Endothelial cell of umbilical vein (primary cell): ENCODE results near the gene DIMT1. TPM values are rescaled to one million over a fixed set of nuclear protein-coding genes. Genes with fewer than 3 reads are reported as not detected.

ENCODE experiments used
- BruUV-seq: library from RNA; stranded (reverse); fragments of 400-500 nt; replicated peaks from 2 replicates; lab custom pipeline; 2021; lab: Mats Ljungman, UMichigan
- CTCF ChIA-PET: fragments of 300-600, 350-600 bp; sonication (Branson Sonifier 250); formaldehyde crosslinking; loops from one replicate; lab custom pipeline; 2021; ENCODE audit warnings: antibody characterized with exemption, inconsistent platforms; lab: Charles Lee
- POLR2A ChIA-PET: fragments of 300-600, 350-600 bp; sonication (Branson Sonifier 250); formaldehyde crosslinking; loops from one replicate; lab custom pipeline; 2021; ENCODE audit warnings: antibody characterized with exemption, inconsistent platforms; lab: Charles Lee
- DNase-seq: peaks from one replicate; pipeline ENCODE4 v3.0.0-alpha.2; 2011; ENCODE audit warnings: low read depth, low spot score
- FAIRE-seq: peaks from 2 replicates; lab custom pipeline; 2011; peaks lifted over from hg19 to GRCh38; lab: Jason Lieb, UNC
- H2AFZ ChIP-seq: 2 replicates; pipeline ENCODE4 v1.6.0; 2012; ENCODE audit warnings: low read depth, low read length, control low read depth, inconsistent platforms
- H3K27ac ChIP-seq: 2 replicates; pipeline ENCODE4 v1.5.1; 2011; ENCODE audit warnings: low read depth, mild to moderate bottlenecking, control low read depth, low read length, moderate library complexity; ENCODE audit not compliant: insufficient read depth
- H3K27me3 ChIP-seq, 2 experiments: 2 replicates each; pipeline versions ENCODE4 v1.6.0 to v1.6.1; 2011; ENCODE audit warnings: low read length in 2 of 2, mixed read lengths in 1 of 2; ENCODE audit not compliant: control insufficient read depth in 2 of 2, insufficient read depth in 2 of 2
- H3K36me3 ChIP-seq, 2 experiments: 2 replicates in 1 of 2; 3 replicates in 1 of 2; pipeline ENCODE4 v1.5.1; 2011; ENCODE audit warnings: low read length in 2 of 2, mild to moderate bottlenecking in 1 of 2, moderate library complexity in 1 of 2; ENCODE audit not compliant: control insufficient read depth in 2 of 2, insufficient read depth in 2 of 2; ENCODE audit errors: extremely low read depth in 1 of 2
- H3K4me1 ChIP-seq: 3 replicates; pipeline ENCODE4 v1.5.1; 2011; ENCODE audit warnings: mild to moderate bottlenecking, low read length; ENCODE audit not compliant: control insufficient read depth, insufficient read depth; ENCODE audit errors: extremely low read depth
- H3K4me2 ChIP-seq: 2 replicates; pipeline ENCODE4 v1.6.1; 2011; ENCODE audit warnings: low read length, control low read depth, mixed read lengths; ENCODE audit not compliant: insufficient read depth
- H3K4me3 ChIP-seq, 3 experiments: fragments of 200-600 bp in 1 of 3; sonication (generic), shearing (Covaris generic) in 1 of 3; replicated peaks in 1 of 3; 2 replicates each; pipeline ENCODE4 v1.5.1; 2011 to 2016; ENCODE audit warnings: control low read depth in 3 of 3, low read length in 3 of 3, mild to moderate bottlenecking in 2 of 3, inconsistent platforms in 1 of 3, low read depth in 1 of 3, moderate library complexity in 1 of 3; ENCODE audit not compliant: insufficient read depth in 1 of 3
- H3K79me2 ChIP-seq: 2 replicates; pipeline ENCODE4 v1.6.0; 2012; ENCODE audit warnings: low read length, inconsistent platforms; ENCODE audit not compliant: control insufficient read depth, insufficient read depth
- H3K9ac ChIP-seq: replicated peaks from 2 replicates; pipeline ENCODE3; 2011; ENCODE audit warnings: low read length, control low read depth; ENCODE audit not compliant: insufficient read depth; ENCODE audit errors: extremely low read depth
- H3K9me1 ChIP-seq: replicated peaks from 3 replicates; pipeline ENCODE4 v1.6.0; 2011; ENCODE audit warnings: mild to moderate bottlenecking, low read length; ENCODE audit not compliant: control insufficient read depth, insufficient read depth; ENCODE audit errors: extremely low read depth
- H3K9me3 ChIP-seq: replicated peaks from 2 replicates; pipeline ENCODE4 v1.5.1; 2012; ENCODE audit warnings: low read length, inconsistent platforms; ENCODE audit not compliant: control insufficient read depth, insufficient read depth
- H4K20me1 ChIP-seq: replicated peaks from 2 replicates; pipeline ENCODE3; 2011; ENCODE audit warnings: mild to moderate bottlenecking, low read length; ENCODE audit not compliant: control insufficient read depth, insufficient read depth; ENCODE audit errors: extremely low read depth
- CTCF ChIP-seq, 2 donors: IDR thresholded peaks; 1 replicate in 1 of 2; 2 replicates in 1 of 2; pipeline ENCODE4 v1.5.1; 2011; ENCODE audit warnings: low read length in 2 of 2, mild to moderate bottlenecking in 2 of 2, moderate library complexity in 2 of 2, control low read depth in 1 of 2, inconsistent platforms in 1 of 2, low read depth in 1 of 2; ENCODE audit not compliant: insufficient read depth in 1 of 2; ENCODE audit errors: extremely low read depth in 1 of 2
- EZH2 ChIP-seq: IDR thresholded peaks from 2 replicates; pipeline ENCODE4 v1.6.1; 2012; ENCODE audit warnings: borderline replicate concordance, low read depth, mild to moderate bottlenecking, moderate library complexity, low read length, inconsistent platforms; ENCODE audit not compliant: severe bottlenecking
- FOS ChIP-seq: IDR thresholded peaks from 2 replicates; pipeline ENCODE4 v1.6.1; 2011; ENCODE audit warnings: mild to moderate bottlenecking, low read length, moderate library complexity, borderline replicate concordance; ENCODE audit not compliant: insufficient read depth
- GATA2 ChIP-seq: IDR thresholded peaks from 2 replicates; pipeline ENCODE4 v1.7.0; 2011; ENCODE audit warnings: low read depth, mild to moderate bottlenecking, moderate library complexity, mixed read lengths, low read length; ENCODE audit not compliant: insufficient read length, insufficient read depth
- JUN ChIP-seq: IDR thresholded peaks from 2 replicates; pipeline ENCODE4 v1.6.1; 2011; ENCODE audit warnings: borderline replicate concordance, low read depth; ENCODE audit not compliant: insufficient read length, insufficient read depth
- MAX ChIP-seq: IDR thresholded peaks from 2 replicates; pipeline ENCODE4 v1.6.1; 2011; ENCODE audit not compliant: insufficient read depth, insufficient read length
- MYC ChIP-seq: IDR thresholded peaks from one replicate; pipeline ENCODE4 v1.6.1; 2011; ENCODE audit warnings: mild to moderate bottlenecking, low read depth, low read length
- POLR2A ChIP-seq: IDR thresholded peaks from 2 replicates; pipeline ENCODE4 v1.6.1; 2012; ENCODE audit warnings: low read depth, mild to moderate bottlenecking, control low read depth, low read length
- POLR2AphosphoS5 ChIP-seq: IDR thresholded peaks from 2 replicates; pipeline ENCODE4 v1.6.1; 2012; ENCODE audit warnings: low read depth, mild to moderate bottlenecking, control low read depth, low read length, moderate library complexity; ENCODE audit not compliant: insufficient read depth
- dilution Hi-C: fragments of 300-500 bp; cut with MboI; formaldehyde crosslinking; loops from one replicate; pipeline ENCODE4 v1.15.0; 2019; ENCODE audit warnings: low sequenced_read_pairs; ENCODE audit not compliant: extremely low pct_ligation_motif_present
- intact Hi-C: fragments of 100-400 bp; cut with micrococcal nuclease; formaldehyde crosslinking; loops from one replicate; pipeline ENCODE4 v1.10.0; 2022
- polyA plus RNA-seq, 4 experiments: library from polyadenylated mRNA; depleted of rRNA in 3 of 4; stranded (reverse) in 3 of 4; unstranded in 1 of 4; fragments of >200 nt; gene quantifications; 2 replicates each; pipeline versions ENCODE4 v1.2.1 to v1.2.3, GENCODE V29; 2011 to 2012; ENCODE audit warnings: missing spikeins in 1 of 4
- total RNA-seq: library from RNA; stranded (reverse); gene quantifications from 2 replicates; pipeline ENCODE4 v1.2.3, GENCODE V29; 2021

DIMT1 gene
- total and polyA plus RNA-seq, 2 donors (not counting 3 experiments of a cell fraction or from before 2014, with no cell fraction given), result 21.9 to 34.4 TPM

- Histone ChIP-seq H3K9ac (no peak overlapping the region), H3K4me1 (no peaks in the 10 kb centered on the region), H3K9me3 (no peaks in the 10 kb centered on the region), H3K79me2 (no peaks in the 10 kb centered on the region), H3K27ac (no peak overlapping the region), H3K4me2 (no peak overlapping the region), H3K9me1 (no peaks in the 10 kb centered on the region), H2AFZ (no peak overlapping the region), H3K36me3 (peaks cover 2 to 3% of the 10 kb centered on the region in 2 experiments), H4K20me1 (no peaks in the 10 kb centered on the region), H3K27me3 (no peaks in the 10 kb centered on the region), H3K4me3 (no peak overlapping the region)
- dilution Hi-C loops (no loop called here), intact Hi-C loops (loop anchor here (10.0 kb wide), 1 partner anchor 1516 kb away; the partner anchor contains the start of gene HTR1A)
- no peak for FAIRE-seq
- no TSS peak for BruUV-seq
- no peak for DNase-seq
- ChIA-PET POLR2A (no interaction called here), CTCF (interaction anchor here (1.5 to 4.3 kb wide), 3 partner anchors 9 to 330 kb away, joined by 3 to 32 read pairs (median 11); no protein-coding TSS in a partner anchor)
- no peak for TF ChIP-seq EZH2
- no peak for TF ChIP-seq CTCF (IDR thresholded peaks at IDR 0.05; ENCODE audit: extremely low read depth in 1 of 2, insufficient read depth in 1 of 2, low read depth in 1 of 2, low read length in 2 of 2)
- TF ChIP-seq POLR2AphosphoS5, result no peak
- TF ChIP-seq MYC, result no peak
- no peak for TF ChIP-seq POLR2A
- TF ChIP-seq GATA2, result no peak
Measured at GRCh38 chr5:62448528-62448927, 44.8 kb upstream of the DIMT1 start.

GRCh38 chr5:62432621-62433064 lies 28.9 kb upstream of the DIMT1 start:
- intact Hi-C loops (no loop called here), dilution Hi-C loops (no loop called here)
- ChIA-PET POLR2A (no interaction called here), CTCF (interaction anchor here (4.1 kb wide), 1 partner anchor 11 kb away, joined by 17 read pairs; no protein-coding TSS in a partner anchor)
- Histone ChIP-seq H3K27me3 (no peaks in the 10 kb centered on the region), H3K9me1 (no peaks in the 10 kb centered on the region), H3K36me3 (no peaks in the 10 kb centered on the region), H3K9me3 (no peaks in the 10 kb centered on the region), H2AFZ (no peak overlapping the region), H3K9ac (no peak overlapping the region), H3K4me3 (no peak overlapping the region), H3K4me1 (no peaks in the 10 kb centered on the region), H3K79me2 (peaks cover 71% of the 10 kb centered on the region), H3K4me2 (no peak overlapping the region), H4K20me1 (no peaks in the 10 kb centered on the region), H3K27ac (no peak overlapping the region)
- DNase-seq (no peak), FAIRE-seq (no peak)
- TF ChIP-seq POLR2AphosphoS5 (no peak), GATA2 (no peak), JUN (no peak), MYC (no peak), MAX (no peak), FOS (no peak), POLR2A (no peak)
- BruUV-seq, result no TSS peak
